Astrocyte (in vitro differentiated cells and primary cell): Measurements from ENCODE around the gene AGXT. TPM values are rescaled to one million over a fixed set of nuclear protein-coding genes. Genes with fewer than 3 reads are reported as not detected.

Experiments
- DNase-seq: peaks from one replicate; pipeline ENCODE4 v3.0.0-alpha.2; 2010; ENCODE audit warnings: low read depth
- FAIRE-seq: peaks from 2 replicates; lab custom pipeline; 2011; peaks lifted over from hg19 to GRCh38; lab: Jason Lieb, UNC
- H2AFZ ChIP-seq: 2 replicates; pipeline ENCODE4 v1.6.0; 2012; ENCODE audit warnings: low read depth, low read length, inconsistent platforms
- H3K27ac ChIP-seq: 2 replicates; pipeline ENCODE4 v1.5.1; 2011; ENCODE audit warnings: low read depth, low read length, inconsistent platforms
- H3K27me3 ChIP-seq: 2 replicates; pipeline ENCODE4 v1.6.0; 2011; ENCODE audit warnings: low read length, inconsistent platforms; ENCODE audit not compliant: insufficient read depth
- H3K36me3 ChIP-seq: 2 replicates; pipeline ENCODE4 v1.5.1; 2011; ENCODE audit warnings: low read length, inconsistent platforms; ENCODE audit not compliant: insufficient read depth
- H3K4me1 ChIP-seq: 2 replicates; pipeline ENCODE4 v1.5.1; 2011; ENCODE audit warnings: low read length, inconsistent platforms; ENCODE audit not compliant: insufficient read depth
- H3K4me2 ChIP-seq: 2 replicates; pipeline ENCODE4 v1.6.0; 2012; ENCODE audit warnings: low read length, inconsistent platforms
- H3K4me3 ChIP-seq: 2 replicates; pipeline ENCODE4 v1.5.1; 2011; ENCODE audit warnings: low read depth, mild to moderate bottlenecking, low read length, inconsistent platforms; ENCODE audit not compliant: insufficient read depth
- H3K79me2 ChIP-seq: 2 replicates; pipeline ENCODE4 v1.6.0; 2012; ENCODE audit warnings: mild to moderate bottlenecking, low read length, inconsistent platforms; ENCODE audit not compliant: insufficient read depth
- H3K9ac ChIP-seq: 2 replicates; pipeline ENCODE4 v1.6.0; 2012; ENCODE audit warnings: mild to moderate bottlenecking, low read length, inconsistent platforms
- H3K9me3 ChIP-seq: 2 replicates; pipeline ENCODE4 v1.5.1; 2012; ENCODE audit warnings: low read depth, mild to moderate bottlenecking, low read length, inconsistent platforms; ENCODE audit not compliant: insufficient read depth
- H4K20me1 ChIP-seq: 2 replicates; pipeline ENCODE4 v1.6.0; 2012; ENCODE audit warnings: low read length, inconsistent platforms; ENCODE audit not compliant: insufficient read depth
- H3K27ac Mint-ChIP-seq: one replicate; pipeline ENCODE4 v1.8.0; 2021; ENCODE audit warnings: mild to moderate bottlenecking, mixed read lengths; ENCODE audit not compliant: unreplicated experiment
- H3K27me3 Mint-ChIP-seq: one replicate; pipeline ENCODE4 v1.8.0; 2021; ENCODE audit warnings: low read depth, mixed read lengths; ENCODE audit not compliant: unreplicated experiment
- H3K36me3 Mint-ChIP-seq: one replicate; pipeline ENCODE4 v1.8.0; 2021; ENCODE audit warnings: low read depth, mixed read lengths; ENCODE audit not compliant: unreplicated experiment
- H3K4me1 Mint-ChIP-seq: one replicate; pipeline ENCODE4 v1.8.0; 2021; ENCODE audit warnings: low read depth, mixed read lengths; ENCODE audit not compliant: unreplicated experiment
- H3K4me3 Mint-ChIP-seq: one replicate; pipeline ENCODE4 v1.8.0; 2021; ENCODE audit warnings: mild to moderate bottlenecking, moderate library complexity, mixed read lengths; ENCODE audit not compliant: unreplicated experiment
- H3K9me3 Mint-ChIP-seq: one replicate; pipeline ENCODE4 v1.8.0; 2021; ENCODE audit warnings: mild to moderate bottlenecking, mixed read lengths; ENCODE audit not compliant: unreplicated experiment
- CTCF ChIP-seq: IDR thresholded peaks from 2 replicates; pipeline ENCODE4 v1.5.1; 2011; ENCODE audit warnings: low read depth, mild to moderate bottlenecking, inconsistent platforms, low read length, moderate library complexity; ENCODE audit not compliant: insufficient read depth
- EZH2 ChIP-seq: IDR thresholded peaks from 2 replicates; pipeline ENCODE4 v1.6.1; 2012; ENCODE audit warnings: mild to moderate bottlenecking, low read length, inconsistent platforms; ENCODE audit not compliant: insufficient read depth
- total RNA-seq: library from RNA; stranded (reverse); gene quantifications from 2 replicates; pipeline ENCODE4 v1.2.1, GENCODE V29; 2021

The AGXT gene
- total RNA-seq, 1 donor from 2014 or later: not detected

GRCh38 chr2:240878341-240878936 lies 9.8 kb downstream of the AGXT start:
- H3K4me3 ChIP-seq: no peak overlapping the region
- no peaks in the 10 kb centered on the region for H3K79me2 ChIP-seq
- DNase-seq (no peak), FAIRE-seq (no peak)
- TF ChIP-seq CTCF: no peak
- TF ChIP-seq EZH2: no peak
- no peaks in the 10 kb centered on the region for H3K36me3 ChIP-seq
- H4K20me1 ChIP-seq: no peaks in the 10 kb centered on the region
- H2AFZ ChIP-seq: no peak overlapping the region
- H3K27me3 Mint-ChIP-seq: peaks cover 11% of the 10 kb centered on the region
- H3K9me3 Mint-ChIP-seq: no peaks in the 10 kb centered on the region
- no peak overlapping the region for H3K27ac Mint-ChIP-seq
- H3K4me1 Mint-ChIP-seq: no peaks in the 10 kb centered on the region
- peaks cover 4% of the 10 kb centered on the region for H3K27me3 ChIP-seq
- H3K4me1 ChIP-seq: peaks cover 3% of the 10 kb centered on the region
- no peak overlapping the region for H3K4me2 ChIP-seq
- H3K27ac ChIP-seq: no peak overlapping the region
- no peaks in the 10 kb centered on the region for H3K36me3 Mint-ChIP-seq
- H3K9me3 ChIP-seq: no peaks in the 10 kb centered on the region
- no peak overlapping the region for H3K9ac ChIP-seq
- H3K4me3 Mint-ChIP-seq: no peak overlapping the region

GRCh38 chr2:240879105-240879504 lies 10.5 kb downstream of the AGXT start:
- Mint-ChIP-seq H3K4me3 (no peak overlapping the region), H3K27ac (no peak overlapping the region), H3K4me1 (no peaks in the 10 kb centered on the region), H3K9me3 (no peaks in the 10 kb centered on the region), H3K36me3 (no peaks in the 10 kb centered on the region), H3K27me3 (peaks cover 12% of the 10 kb centered on the region)
- no peak overlapping the region for H2AFZ ChIP-seq
- no peak for TF ChIP-seq CTCF
- no peak for TF ChIP-seq EZH2
- H3K9ac ChIP-seq: no peak overlapping the region
- H3K79me2 ChIP-seq: no peaks in the 10 kb centered on the region
- no peaks in the 10 kb centered on the region for H3K36me3 ChIP-seq
- no peaks in the 10 kb centered on the region for H4K20me1 ChIP-seq
- no peak overlapping the region for H3K4me2 ChIP-seq
- no peak overlapping the region for H3K27ac ChIP-seq
- H3K9me3 ChIP-seq: no peaks in the 10 kb centered on the region
- FAIRE-seq (no peak), DNase-seq (no peak)
- no peak overlapping the region for H3K4me3 ChIP-seq
- H3K27me3 ChIP-seq: peaks cover 4% of the 10 kb centered on the region
- peaks cover 2% of the 10 kb centered on the region for H3K4me1 ChIP-seq

GRCh38 chr2:240881913-240882312 lies 13.3 kb downstream of the AGXT start:
- FAIRE-seq (no peak), DNase-seq (no peak)
- Histone ChIP-seq H4K20me1 (no peaks in the 10 kb centered on the region), H3K9ac (no peak overlapping the region), H3K27ac (no peak overlapping the region), H3K27me3 (peaks cover 4% of the 10 kb centered on the region), H3K4me2 (no peak overlapping the region), H3K36me3 (no peaks in the 10 kb centered on the region), H3K79me2 (no peaks in the 10 kb centered on the region), H3K4me1 (no peaks in the 10 kb centered on the region), H3K9me3 (no peaks in the 10 kb centered on the region), H2AFZ (no peak overlapping the region), H3K4me3 (no peak overlapping the region)
- Mint-ChIP-seq H3K4me1 (peaks cover 4% of the 10 kb centered on the region), H3K27ac (no peak overlapping the region), H3K27me3 (peaks cover 15% of the 10 kb centered on the region), H3K9me3 (no peaks in the 10 kb centered on the region), H3K36me3 (no peaks in the 10 kb centered on the region), H3K4me3 (no peak overlapping the region)
- no peak for TF ChIP-seq EZH2
- TF ChIP-seq CTCF: no peak
